Measurements from ENCODE around the gene SRSF3. TPM values are rescaled to one million over a fixed set of nuclear protein-coding genes. Genes with fewer than 3 reads are reported as not detected.

Gene SRSF3
- total RNA-seq, 1 donor from 2014 or later = 119 TPM

DNA sequence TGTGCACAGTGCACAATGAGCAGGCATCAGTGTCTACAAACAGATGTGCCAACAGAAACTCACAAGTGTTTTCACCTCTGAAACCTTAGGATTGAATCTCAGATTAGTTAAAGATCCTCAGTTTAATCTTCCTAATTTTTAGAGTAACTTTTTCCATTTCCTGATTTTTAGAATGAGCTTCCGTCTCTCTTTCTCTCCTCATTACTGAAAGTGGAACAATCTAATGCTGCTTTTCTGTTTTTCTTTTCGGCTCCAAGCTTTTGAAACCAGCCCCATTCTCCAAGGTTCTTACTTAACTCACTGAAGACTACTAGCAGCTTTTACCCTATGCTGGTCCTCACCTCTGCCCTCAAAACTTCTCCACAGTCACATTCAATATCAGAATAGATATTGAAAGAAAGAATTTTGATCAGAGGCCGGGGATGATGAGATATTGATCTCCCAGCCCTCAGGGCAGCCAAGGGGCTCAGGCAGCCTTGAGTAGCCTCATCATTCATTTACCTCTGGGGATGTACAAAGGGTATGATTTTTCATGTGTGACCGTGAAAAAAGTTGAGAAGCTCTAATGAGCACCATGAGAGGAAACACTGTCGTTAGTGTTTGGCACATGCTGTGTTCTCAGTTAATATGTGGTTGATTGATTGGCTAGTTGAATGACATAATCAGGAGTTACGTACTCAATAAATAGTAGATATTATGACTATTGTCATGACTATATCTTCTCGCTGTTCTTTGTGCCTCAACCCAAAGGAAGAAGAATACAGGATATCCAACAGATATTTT is 35.0 kb upstream of the SRSF3 start:
- no peak for DNase-seq
- intact Hi-C loops (cut with micrococcal nuclease) = no loop called here
- Histone ChIP-seq H3K9me3 (replicated peaks) (no peaks in the 10 kb centered on the region), H3K27ac (replicated peaks) (no peak overlapping the region), H3K4me1 (peaks cover 7% of the 10 kb centered on the region), H3K36me3 (no peaks in the 10 kb centered on the region), H3K4me3 (no peak overlapping the region), H3K27me3 (ENCODE audit: low read depth) (no peaks in the 10 kb centered on the region)
- TF ChIP-seq CTCF (IDR thresholded peaks at IDR 0.05; ENCODE audit: borderline replicate concordance) = no peak

GRCh38 chr6:36560822-36561221 is 33.3 kb upstream of the SRSF3 start:
- Histone ChIP-seq H3K4me3 (no peak overlapping the region), H3K4me1 (no peaks in the 10 kb centered on the region), H3K27ac (replicated peaks) (no peak overlapping the region), H3K27me3 (ENCODE audit: low read depth) (no peaks in the 10 kb centered on the region), H3K36me3 (no peaks in the 10 kb centered on the region), H3K9me3 (replicated peaks) (no peaks in the 10 kb centered on the region)
- intact Hi-C loops (cut with micrococcal nuclease) = no loop called here
- no peak for TF ChIP-seq CTCF (IDR thresholded peaks at IDR 0.05; ENCODE audit: borderline replicate concordance)
- no peak for DNase-seq

GRCh38 chr6:36563237-36563927 is 30.8 kb upstream of the SRSF3 start:
- H3K36me3 ChIP-seq = no peaks in the 10 kb centered on the region
- no peaks in the 10 kb centered on the region for H3K27me3 ChIP-seq (ENCODE audit: low read depth)
- no peaks in the 10 kb centered on the region for H3K9me3 ChIP-seq (replicated peaks)
- intact Hi-C loops (cut with micrococcal nuclease) = no loop called here
- no peak overlapping the region for H3K4me3 ChIP-seq
- no peak for TF ChIP-seq CTCF (IDR thresholded peaks at IDR 0.05; ENCODE audit: borderline replicate concordance)
- no peaks in the 10 kb centered on the region for H3K4me1 ChIP-seq
- no peak overlapping the region for H3K27ac ChIP-seq (replicated peaks)
- DNase-seq = no peak

- H3K4me3 ChIP-seq = no peak overlapping the region
- DNase-seq = no peak
- intact Hi-C loops (cut with micrococcal nuclease) = no loop called here
- no peaks in the 10 kb centered on the region for H3K4me1 ChIP-seq
- H3K27me3 ChIP-seq (ENCODE audit: low read depth) = no peaks in the 10 kb centered on the region
- H3K9me3 ChIP-seq (replicated peaks) = no peaks in the 10 kb centered on the region
- H3K27ac ChIP-seq (replicated peaks) = no peak overlapping the region
- no peaks in the 10 kb centered on the region for H3K36me3 ChIP-seq
- no peak for TF ChIP-seq CTCF (IDR thresholded peaks at IDR 0.05; ENCODE audit: borderline replicate concordance)
Observed at GRCh38 chr6:36563928-36564284, 30.3 kb upstream of the SRSF3 start.

DNA sequence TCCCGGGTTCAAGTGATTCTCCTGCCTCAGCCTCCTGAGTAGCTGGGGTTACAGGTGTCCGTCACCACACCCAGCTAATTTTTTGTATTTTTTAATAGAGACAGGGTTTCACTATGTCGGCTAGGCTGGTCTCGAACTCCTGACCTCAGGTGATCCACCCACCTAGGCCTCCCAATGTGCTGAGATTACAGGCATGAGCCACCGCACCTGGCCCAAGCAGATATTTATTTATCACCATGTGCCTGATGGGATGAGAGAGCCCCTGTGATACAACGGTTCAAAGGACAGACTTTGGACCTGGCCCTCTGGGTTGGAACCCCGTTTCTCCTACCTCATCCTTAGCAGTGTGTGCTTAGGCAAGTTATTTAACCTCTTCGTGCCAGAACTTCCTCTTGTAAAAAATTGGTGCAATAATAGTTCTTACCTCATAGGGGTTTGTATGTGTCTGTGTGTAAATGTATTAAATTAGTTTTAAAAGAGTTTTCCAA is 27.7 kb upstream of the SRSF3 start:
- intact Hi-C loops (cut with micrococcal nuclease) = no loop called here
- TF ChIP-seq CTCF (IDR thresholded peaks at IDR 0.05; ENCODE audit: borderline replicate concordance) = no peak

More for the DNA sequence above, 27.7 kb upstream of the SRSF3 start:
- no peaks in the 10 kb centered on the region for H3K27me3 ChIP-seq (ENCODE audit: low read depth)
- no peak overlapping the region for H3K4me3 ChIP-seq
- no peak for DNase-seq
- H3K4me1 ChIP-seq = no peaks in the 10 kb centered on the region
- H3K36me3 ChIP-seq = no peaks in the 10 kb centered on the region
- no peak overlapping the region for H3K27ac ChIP-seq (replicated peaks)
- H3K9me3 ChIP-seq (replicated peaks) = peaks cover 3% of the 10 kb centered on the region
